NCI-H748 (cell line): Measurements from ENCODE around the gene BEND5.
A peak's percentile ranks its signal among the peaks of the same experiment; 100 is the strongest.

ENCODE experiments used
- DNase-seq: peaks from one replicate; lab custom pipeline; 2025; ENCODE audit not compliant: unreplicated experiment; lab: John Stamatoyannopoulos, UW

BEND5 gene

DNA sequence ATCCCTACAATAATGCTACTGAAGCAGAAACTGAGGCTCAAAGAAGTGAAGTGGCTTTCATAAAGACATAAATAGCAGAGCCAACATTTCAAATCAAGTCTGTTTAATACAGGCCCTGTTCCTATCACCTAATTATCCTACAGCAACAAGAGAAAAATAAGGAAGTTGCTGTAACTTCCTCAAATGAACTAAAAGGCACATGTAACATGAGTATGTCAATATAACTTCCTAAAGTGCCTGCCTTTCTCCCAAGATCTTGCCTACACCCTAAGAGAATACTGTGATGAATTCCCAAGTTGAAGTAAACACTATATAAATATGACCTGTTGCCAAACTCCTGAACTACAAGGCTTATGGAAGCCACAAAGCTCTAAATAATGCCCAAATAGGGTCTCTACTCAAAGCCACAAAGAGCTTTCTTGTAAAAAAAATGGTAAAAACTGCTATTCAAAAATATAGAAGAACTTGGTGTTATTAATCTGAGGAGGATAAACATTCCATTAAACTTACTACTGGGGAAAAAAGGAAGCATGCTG, 8.6 kb downstream of the BEND5 start:
- no peak for DNase-seq

DNA sequence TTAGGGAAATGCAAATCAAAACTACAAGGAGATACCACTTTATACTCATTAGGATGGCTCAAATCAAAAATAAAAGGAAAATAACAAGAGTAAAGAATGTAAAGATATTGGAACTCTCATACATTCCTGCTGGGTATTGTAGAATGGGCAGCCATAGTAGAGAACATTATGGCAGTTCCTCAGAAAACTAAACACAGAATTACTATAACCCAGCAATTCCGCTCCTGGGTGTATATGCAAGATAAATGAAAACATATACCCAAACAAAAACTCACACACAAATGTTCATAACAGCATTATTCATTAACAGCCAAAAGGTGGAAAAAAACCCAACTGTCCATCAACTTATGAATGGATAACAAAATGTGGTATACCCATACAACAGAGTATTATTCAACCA, 11.4 kb downstream of the BEND5 start:
- no peak for DNase-seq

GRCh38 chr1:48761986-48762385, 14.7 kb downstream of the BEND5 start:
- DNase-seq, result no peak

DNA sequence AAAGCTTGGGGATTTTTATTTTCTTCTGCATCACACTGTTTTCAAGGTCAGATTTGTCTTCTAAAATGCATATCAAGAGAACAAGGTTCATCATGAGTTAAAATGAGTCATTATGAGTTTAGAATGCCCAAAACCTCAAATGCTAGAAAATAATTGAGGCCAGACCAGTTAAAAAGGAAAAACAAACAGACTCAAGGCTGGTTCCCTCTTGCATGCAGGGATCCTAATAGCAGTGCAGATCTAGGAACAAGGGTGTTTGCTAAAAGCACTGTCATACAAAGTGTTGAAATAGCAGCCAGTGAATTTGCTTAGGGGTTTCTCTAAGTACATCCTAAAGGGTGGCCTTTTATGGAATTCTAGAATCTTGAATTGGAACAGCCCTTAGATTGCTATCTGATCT, 15.3 kb downstream of the BEND5 start:
- no peak for DNase-seq

GRCh38 chr1:48760857-48761256, 15.8 kb downstream of the BEND5 start:
- DNase-seq, result no peak

GRCh38 chr1:48758976-48759375, 17.7 kb downstream of the BEND5 start:
- DNase-seq, result no peak

- no peak for DNase-seq
These were observed 19.3 kb downstream of the BEND5 start for GRCh38 chr1:48757363-48757762.

GRCh38 chr1:48756683-48757316, 19.9 kb downstream of the BEND5 start:
- no peak for DNase-seq

GRCh38 chr1:48753293-48753692, 23.4 kb downstream of the BEND5 start:
- DNase-seq, result no peak

GRCh38 chr1:48750109-48750508, 26.6 kb downstream of the BEND5 start:
- no peak for DNase-seq

- DNase-seq, result no peak
These were observed 27.6 kb downstream of the BEND5 start for GRCh38 chr1:48749068-48749467.

DNA sequence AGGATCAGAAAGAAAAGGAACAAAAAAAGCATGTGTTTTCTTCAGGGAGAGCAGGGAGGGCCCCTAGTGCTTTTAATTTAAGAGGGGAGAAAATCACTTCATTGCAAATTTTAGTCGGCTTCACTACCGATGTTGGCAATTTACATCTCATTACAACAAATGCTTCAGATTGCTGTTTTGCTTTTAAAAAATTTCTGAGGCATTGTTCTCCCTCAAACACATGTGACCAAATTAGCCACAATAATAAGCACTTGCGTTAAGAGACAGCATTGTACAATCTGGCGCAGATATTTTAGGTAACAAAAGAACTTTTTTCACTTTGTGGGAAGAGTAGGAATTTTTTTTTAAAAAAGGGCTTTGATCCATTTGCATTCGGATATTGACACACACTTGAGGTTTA, 29.8 kb downstream of the BEND5 start:
- DNase-seq, result peak; percentile 40

GRCh38 chr1:48744032-48744431, 32.7 kb downstream of the BEND5 start:
- DNase-seq, result peak; percentile 58

GRCh38 chr1:48743480-48743879, 33.2 kb downstream of the BEND5 start:
- DNase-seq, result no peak

- DNase-seq, result peak; percentile 13
These were observed 35.3 kb downstream of the BEND5 start for GRCh38 chr1:48741380-48741779.

DNA sequence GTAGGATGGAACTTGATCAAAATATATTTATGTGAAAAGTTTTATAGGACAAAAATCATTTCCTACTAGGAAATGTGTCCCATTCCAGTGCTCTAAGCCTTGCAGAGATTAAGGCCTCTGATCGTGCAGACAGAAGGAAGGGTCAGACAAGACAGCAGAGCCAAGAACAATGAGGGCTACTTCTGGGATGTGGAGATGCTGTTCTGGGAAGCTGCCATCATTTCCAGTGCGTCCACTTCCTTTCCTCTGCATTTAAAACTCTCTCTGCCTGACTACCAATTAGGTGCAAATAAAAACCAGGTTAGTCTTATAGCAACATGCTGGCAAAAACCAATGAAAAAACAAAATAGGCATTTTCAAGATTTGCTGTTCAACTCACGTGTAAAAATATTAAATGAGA, 36.1 kb downstream of the BEND5 start:
- no peak for DNase-seq

DNA sequence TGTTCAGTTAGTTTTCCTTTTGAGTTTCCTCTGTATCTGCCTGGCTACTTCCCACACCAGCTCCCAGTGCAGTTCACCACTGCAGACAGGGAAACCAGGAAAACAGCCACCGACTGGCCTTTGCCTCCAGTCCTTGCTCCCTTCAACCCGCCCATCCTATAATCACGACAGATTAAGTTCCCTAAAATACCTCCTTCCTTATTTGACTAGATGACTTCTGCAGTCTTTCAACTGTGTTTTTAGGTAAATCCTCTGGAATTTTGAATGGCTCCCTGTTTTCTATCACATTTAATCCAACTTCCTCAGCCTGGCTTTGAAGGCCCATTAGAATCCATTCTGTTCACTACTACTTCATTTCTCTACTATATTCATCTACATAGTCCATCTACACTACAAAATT, 37.6 kb downstream of the BEND5 start:
- no peak for DNase-seq

DNA sequence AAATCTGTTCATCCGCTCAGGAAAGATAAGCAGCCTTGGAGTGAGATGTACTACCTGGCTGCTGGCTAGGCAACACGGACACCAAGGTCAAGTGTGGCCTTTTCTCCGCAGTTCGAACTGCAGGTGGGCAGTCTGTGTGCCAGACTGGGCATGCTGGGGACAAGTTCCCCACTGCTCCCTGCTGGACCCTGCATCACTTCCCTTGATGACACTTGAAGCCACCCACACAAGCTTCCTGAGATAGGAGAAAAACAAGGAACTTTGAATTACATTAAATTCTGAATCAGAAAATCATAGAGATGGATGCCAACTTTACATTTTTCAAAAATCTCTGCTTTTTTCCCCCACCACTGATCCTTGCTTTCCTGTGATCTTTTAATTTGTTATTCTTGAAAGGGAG, 38.3 kb downstream of the BEND5 start:
- DNase-seq, result no peak

DNA sequence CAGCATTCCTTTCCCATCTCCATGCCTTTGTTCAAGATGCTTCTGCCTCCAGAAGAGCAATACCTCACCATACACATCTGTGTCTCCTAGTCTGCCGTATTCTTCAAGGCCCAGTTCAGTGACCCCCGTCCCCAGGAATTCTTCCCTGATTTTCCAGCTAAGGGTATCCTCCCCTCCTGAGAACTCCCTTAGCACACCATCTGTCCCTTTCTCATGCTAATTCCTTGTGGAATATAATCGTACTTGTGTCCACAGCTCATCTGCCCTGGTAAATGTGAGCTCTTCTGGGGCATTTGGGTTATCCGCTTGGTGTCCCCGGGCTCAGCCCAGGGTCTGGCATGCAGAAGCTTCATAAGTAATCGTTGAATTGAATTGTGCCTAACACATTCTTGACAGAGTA, 40.9 kb downstream of the BEND5 start:
- no peak for DNase-seq

DNA sequence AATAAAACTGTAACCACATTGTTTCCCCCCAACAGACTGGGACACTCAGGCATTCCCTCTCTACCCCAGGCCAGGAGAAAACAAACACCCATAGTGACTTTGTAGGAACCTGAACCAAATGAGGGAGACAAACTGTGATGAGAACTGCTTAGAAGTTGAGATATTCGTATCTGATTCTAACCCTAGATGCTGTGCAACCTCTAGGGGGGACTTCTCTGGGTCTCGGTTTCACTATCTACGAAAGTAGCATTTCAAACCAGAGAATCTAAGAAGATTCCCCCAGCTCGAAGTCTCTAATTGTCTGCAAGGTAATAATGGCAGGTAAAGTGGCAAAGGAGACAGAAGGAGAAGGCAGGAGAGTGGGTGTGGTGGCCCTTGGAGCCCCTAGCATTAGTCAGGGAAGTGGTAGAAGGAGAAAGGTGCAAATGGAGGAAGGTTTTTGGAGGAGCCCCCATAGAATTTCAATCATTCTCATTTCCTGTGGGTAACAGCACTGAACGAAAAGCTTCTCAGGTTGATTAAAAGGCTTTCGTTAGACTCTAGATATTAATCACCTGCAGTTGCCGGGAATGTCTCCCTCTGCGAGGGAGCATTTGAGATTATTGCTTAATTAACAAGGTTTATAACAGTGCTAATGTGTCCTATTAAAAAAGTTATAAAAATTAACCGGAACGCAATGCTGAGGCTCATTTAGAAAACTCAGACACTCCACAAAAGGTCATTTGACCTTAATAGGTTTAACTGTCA, 46.4 kb downstream of the BEND5 start:
- DNase-seq, result no peak

DNA sequence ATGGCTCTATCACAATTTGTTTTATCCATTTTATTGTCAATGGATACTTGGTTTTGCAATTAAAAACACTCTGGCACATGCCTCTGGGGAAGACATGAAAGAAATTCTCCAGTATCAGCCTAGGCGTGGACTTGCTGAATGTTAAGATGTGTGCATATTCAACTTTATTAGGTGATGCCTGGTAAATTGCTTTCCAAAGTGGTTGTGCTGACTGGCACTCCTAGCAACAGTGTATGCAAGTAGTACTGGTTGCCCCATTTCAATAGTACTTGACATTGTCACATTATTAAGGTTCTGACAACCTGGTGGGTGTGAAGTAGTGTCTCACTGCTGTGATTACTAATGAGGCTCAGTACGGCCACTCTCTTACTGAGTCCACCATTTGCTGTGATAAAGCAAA, 48.1 kb downstream of the BEND5 start:
- DNase-seq, result no peak

GRCh38 chr1:48726557-48727215, 50.0 kb downstream of the BEND5 start:
- no peak for DNase-seq
